ENCODE results near the gene PCSK9. TPM values are rescaled to one million over a fixed set of nuclear protein-coding genes. Genes with fewer than 3 reads are reported as not detected.
"Not testable (repeated sequence)": the region's sequence is repeated elsewhere in the genome, so short reads cannot be mapped to it uniquely, and the experiment has no call there.

The PCSK9 gene
- total RNA-seq, 1 donor from 2014 or later = 0.07 TPM

- DNase-seq (ENCODE audit: low read depth, low spot score) = no peak
Measured at GRCh38 chr1:55010194-55010886, 29.0 kb upstream of the PCSK9 start.

DNA sequence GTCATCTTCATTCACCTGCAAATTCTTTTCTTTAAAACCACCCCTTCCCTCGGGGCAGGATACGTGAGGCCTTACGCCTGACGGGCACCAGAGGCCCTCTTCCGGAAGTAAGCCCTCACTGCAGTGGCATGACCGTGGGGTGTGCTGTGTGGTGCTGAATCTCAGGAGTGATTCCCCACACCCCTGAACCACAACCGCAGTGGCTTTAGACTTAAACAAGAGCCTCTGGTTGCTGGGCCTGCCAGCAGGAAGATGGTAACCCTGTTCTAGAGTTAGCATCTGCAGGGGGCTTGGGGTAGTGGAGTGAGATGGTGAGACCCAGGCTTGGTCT, 28.5 kb upstream of the PCSK9 start:
- DNase-seq (ENCODE audit: low read depth, low spot score) = no peak

DNA sequence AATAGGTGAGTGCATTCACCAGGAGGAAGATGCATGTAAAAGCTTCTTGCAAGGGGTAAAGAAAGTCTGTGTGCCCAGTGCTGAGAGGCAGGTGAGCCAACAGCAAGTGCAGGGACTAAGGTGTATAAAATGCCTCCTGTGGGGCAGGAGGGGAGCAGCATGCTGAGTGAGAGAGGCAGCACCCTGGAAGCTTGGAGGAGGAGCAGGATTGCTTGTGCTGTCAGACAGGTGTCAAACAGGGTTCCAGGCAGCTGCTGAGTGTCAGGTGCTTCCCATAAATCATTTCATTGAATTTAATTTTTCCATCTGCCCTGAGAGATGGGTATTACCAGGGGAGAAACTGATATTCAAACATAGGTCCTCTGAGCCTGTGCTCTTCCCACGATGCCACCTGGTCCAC, 26.7 kb upstream of the PCSK9 start:
- DNase-seq (ENCODE audit: low read depth, low spot score) = no peak

DNA sequence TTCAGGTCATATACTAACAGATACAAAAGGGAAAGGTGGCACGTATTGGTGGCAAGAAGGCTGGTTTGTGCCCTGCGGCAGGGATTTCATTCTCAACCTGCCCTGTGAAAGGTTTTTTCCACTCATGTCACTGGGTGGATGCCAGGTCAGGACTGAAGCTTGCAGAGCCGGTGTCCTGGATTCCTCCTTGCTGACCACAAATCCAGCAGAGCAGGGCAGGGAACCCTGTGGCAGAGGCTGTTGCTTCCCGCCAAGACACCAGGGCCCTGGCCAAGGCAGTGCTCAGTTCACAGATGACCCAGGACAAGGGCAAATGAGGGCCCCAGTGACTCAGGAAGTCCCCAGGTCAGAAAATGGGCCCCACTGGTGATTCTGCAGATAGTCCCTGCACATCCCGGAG, 24.2 kb upstream of the PCSK9 start:
- DNase-seq (ENCODE audit: low read depth, low spot score) = no peak

DNA sequence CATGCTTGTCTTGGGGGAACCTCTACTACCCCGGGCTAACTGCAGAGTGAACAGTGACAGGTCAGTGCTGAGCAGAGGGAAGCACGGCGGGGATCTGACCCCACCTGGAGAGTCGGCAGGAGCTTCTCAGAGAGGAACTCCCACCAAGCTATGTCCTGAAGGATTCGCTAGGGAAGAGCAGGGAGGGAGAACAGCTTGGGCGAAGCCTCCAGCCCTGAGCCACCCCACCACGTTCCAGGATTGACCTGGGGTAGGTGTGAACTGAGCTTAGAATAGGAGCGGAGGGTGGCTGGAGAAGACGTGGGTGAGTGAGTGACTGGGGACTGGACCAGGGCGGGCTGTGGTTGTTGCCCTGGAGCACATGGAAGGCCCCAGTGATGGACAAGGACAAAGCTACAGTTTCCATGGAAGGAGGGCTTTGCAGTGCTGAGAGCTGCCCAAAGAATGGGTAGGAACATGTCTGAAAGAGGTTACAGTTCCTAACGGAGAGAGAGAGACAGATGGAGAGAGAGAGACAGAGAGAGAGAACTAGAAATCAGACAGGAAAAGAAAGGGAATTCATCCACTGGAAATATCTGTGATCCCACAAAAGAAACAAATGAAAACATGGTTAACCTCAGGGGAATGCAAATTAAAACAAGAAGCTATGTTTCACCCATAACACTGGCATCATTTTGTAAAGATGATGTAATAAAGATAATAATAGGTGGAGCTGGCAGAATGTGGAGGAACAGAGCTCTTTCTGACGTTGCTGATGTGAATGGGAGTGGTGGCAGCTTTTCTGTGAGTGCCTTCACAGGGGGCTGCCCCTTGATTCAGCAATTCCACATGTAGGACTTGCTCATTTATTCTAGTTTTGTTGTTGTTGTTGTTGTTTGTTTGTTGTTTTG, 23.4 kb upstream of the PCSK9 start:
- no peak for DNase-seq (ENCODE audit: low read depth, low spot score)

DNA sequence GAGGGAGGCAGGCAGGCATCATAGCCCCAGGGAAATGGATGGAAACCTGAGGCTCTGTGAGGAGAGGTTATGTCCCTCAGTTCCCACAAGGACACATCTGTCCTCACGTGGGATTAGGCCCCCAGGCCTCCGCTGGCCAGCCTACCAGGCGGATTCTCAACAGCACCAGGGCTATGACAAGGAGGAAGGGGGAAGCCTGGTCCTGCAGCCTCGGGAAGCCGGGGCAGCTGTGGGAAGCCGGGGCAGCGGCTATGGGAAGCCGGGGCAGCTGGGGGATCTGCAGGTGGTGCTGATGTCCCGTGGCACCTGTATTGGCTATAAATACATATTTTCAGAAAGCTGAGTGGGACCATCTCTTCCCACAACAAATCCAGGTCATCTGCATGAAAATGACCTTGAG, 21.0 kb upstream of the PCSK9 start:
- no peak for DNase-seq (ENCODE audit: low read depth, low spot score)

DNA sequence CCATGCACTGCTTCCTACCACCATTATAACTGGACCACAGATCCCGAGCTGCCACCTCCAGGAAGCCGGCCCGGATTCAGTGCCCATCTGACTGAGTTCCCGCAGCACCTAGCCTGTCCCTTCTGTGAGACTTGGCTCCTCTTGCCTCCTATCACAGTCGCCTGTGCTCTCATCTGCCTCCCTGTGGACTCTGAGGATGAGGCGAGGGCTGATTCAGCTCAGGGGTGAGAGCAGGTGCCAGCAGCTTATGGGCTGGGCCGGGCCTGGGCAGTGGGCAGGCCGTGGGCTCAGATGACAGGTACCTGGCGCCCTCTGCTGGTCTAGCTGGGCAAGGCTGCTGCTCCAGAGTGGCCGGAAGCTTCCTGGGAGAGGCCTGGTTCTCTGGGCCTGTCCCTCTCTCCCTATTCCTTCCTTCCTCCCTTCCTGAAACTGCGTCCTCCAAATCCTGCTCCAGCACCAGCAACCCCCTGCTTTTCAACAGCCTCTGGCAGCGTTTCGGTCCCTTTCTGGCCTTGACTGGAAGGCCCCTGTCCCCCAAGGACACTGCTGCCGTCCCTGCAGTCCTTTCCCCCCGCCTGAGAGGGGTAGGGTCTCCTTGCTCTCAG, 17.3 kb upstream of the PCSK9 start:
- peak; percentile 36 for DNase-seq (ENCODE audit: low read depth, low spot score)

DNA sequence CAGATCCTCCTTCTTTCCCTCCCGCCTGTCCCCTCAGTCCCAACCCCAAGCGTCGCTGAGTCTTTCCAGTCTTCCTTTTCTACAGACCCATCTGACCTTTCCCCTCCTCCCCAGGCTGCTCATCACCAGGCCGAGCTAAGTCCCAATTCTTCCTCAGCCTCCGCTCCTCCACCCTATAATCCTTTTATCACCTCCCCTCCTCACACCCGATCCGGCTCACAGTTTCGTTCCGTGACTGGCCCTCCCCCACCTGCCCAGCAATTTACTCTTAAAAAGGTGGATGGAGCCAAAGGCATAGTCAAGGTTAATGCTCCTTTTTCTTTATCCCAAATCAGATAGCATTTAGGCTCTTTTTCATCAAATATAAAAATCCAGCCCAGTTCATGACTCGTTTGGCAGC, 15.2 kb upstream of the PCSK9 start:
- not testable (repeated sequence) for DNase-seq (ENCODE audit: low read depth, low spot score)

GRCh38 chr1:55026682-55027081, 12.7 kb upstream of the PCSK9 start:
- not testable (repeated sequence) for DNase-seq (ENCODE audit: low read depth, low spot score)

DNA sequence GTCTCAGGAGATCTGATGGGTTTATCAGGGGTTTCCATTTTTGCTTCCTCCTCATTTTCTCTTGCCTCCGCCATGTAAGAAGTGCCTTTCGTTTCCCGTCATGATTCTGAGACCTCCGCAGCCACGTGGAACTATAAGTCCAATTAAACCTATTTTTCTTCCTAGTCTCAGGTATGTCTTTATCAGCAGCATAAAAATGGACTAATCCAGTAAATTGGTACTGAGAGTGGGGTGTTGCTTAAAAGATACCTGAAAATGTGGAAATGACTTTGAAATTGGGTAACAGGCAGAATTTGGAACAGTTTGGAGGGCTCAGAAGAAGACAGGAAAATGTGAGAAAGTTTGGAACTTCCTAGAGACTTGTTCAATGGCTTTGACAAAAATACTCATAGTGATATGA, 8.2 kb upstream of the PCSK9 start:
- not testable (repeated sequence) for DNase-seq (ENCODE audit: low read depth, low spot score)

- DNase-seq (ENCODE audit: low read depth, low spot score) = no peak
Measured at GRCh38 chr1:55033265-55033614, 6.1 kb upstream of the PCSK9 start.

- no peak for DNase-seq (ENCODE audit: low read depth, low spot score)
Measured at GRCh38 chr1:55034476-55035133, 4.7 kb upstream of the PCSK9 start.

GRCh38 chr1:55035904-55036303, 3.4 kb upstream of the PCSK9 start:
- no peak for DNase-seq (ENCODE audit: low read depth, low spot score)

DNA sequence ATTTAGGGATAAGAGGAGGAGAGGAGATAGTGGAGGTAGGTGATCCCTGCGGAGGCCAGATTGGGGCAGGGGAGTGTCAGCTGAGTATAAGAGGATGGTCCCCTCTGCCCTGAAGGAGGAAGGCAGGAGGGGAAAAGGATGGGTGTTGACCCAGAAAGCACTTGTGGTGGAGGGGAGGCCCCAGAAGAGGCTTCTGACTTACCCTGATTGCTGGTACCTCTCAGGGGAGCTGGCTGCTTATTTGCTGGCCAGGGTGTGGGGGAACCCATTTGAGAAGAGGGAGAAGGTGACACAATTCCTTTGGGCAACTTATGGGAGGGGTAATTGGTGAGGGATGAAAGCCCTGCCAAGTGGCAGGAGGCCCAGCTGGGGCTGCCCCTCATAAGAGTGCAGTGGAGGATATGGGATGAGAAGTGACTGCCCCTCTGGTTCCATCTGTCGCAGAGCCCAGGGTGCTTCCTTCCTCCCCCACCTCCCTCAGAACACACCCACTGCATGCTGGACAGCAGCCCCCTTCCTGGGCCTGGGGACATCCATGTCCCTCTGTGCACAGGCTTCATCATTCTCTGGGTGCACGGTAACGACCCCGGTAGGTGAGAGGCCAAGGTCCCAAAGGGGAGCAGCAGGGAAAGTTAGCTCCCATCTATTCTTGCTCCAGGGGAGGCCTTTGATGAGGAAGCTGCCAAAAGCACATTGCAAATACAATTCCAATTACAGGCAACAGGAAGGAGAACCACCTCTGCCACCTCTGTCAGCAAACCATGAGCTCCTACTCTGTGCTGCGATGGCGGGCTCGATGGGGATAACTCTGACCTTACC, 1.4 kb upstream of the PCSK9 start:
- no peak for DNase-seq (ENCODE audit: low read depth, low spot score)

DNA sequence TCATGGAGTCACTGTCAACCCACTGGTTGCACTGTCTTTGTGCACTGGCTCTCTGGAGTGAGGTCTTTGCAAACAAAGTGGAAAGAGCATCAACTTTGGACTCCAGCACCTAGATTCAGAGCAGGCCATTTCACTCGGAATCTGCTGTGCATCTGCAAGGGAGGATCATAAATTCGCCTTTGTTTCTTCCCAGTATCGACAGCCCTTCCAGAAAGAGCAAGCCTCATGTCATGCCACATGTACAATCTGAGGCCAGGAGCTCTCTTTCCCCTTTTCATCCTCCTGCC, 853 bp upstream of the PCSK9 start:
- DNase-seq (ENCODE audit: low read depth, low spot score) = no peak

DNA sequence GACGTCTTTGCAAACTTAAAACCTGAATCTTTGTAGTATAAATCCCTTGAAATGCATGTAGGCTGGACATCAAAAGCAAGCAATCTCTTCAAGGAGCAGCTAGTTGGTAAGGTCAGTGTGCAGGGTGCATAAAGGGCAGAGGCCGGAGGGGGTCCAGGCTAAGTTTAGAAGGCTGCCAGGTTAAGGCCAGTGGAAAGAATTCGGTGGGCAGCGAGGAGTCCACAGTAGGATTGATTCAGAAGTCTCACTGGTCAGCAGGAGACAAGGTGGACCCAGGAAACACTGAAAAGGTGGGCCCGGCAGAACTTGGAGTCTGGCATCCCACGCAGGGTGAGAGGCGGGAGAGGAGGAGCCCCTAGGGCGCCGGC, 390 bp upstream of the PCSK9 start:
- no peak for DNase-seq (ENCODE audit: low read depth, low spot score)

GRCh38 chr1:55040083-55040932, 960 bp downstream of the PCSK9 start:
- no peak for DNase-seq (ENCODE audit: low read depth, low spot score)

GRCh38 chr1:55040933-55041494, 1.7 kb downstream of the PCSK9 start:
- no peak for DNase-seq (ENCODE audit: low read depth, low spot score)

DNA sequence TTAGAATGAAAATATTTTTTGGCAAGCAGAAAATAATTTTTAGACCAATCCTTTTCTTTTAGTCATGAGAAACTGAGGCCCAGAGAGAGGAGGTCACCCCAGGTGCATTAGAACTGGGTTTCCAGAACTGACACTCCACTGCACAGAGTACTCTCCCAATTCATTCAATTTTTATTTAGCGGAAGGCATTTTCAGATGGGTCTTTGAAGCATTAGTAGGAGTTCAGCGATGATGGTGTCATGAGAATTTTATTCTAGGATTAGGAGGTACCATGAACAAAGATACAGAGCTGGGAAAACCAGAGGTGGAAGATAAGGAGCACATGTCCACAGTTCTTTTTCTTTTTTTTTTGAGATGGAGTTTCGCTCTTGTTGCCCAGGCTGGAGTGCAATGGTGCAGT, 2.3 kb downstream of the PCSK9 start:
- DNase-seq (ENCODE audit: low read depth, low spot score) = no peak

- DNase-seq (ENCODE audit: low read depth, low spot score) = no peak
Measured at GRCh38 chr1:55043011-55043410, 3.7 kb downstream of the PCSK9 start.
